Subcutaneous abdominal adipose tissue (tissue), 5 donors: ENCODE data around the gene NPIPA1.
"Not testable (repeated sequence)": the region's sequence is repeated elsewhere in the genome, so short reads cannot be mapped to it uniquely, and the experiment has no call there.

Source experiments
- H3K27ac ChIP-seq: one replicate; pipeline ENCODE4 v1.7.0; 2013; ENCODE audit warnings: low read depth, mild to moderate bottlenecking, inconsistent platforms, low read length, moderate library complexity
- H3K27me3 ChIP-seq, 5 donors: one replicate each; pipeline ENCODE4 v1.7.0; 2013; ENCODE audit warnings: low read length in 5 of 5, inconsistent platforms in 1 of 5; ENCODE audit not compliant: control insufficient read depth in 5 of 5, insufficient read depth in 4 of 5
- H3K36me3 ChIP-seq, 5 donors: one replicate each; pipeline ENCODE4 v1.7.0; 2013; ENCODE audit warnings: low read length in 5 of 5; ENCODE audit not compliant: control insufficient read depth in 5 of 5, insufficient read depth in 5 of 5
- H3K4me1 ChIP-seq, 5 donors: one replicate each; pipeline ENCODE4 v1.7.0; 2013; ENCODE audit warnings: low read length in 5 of 5, mild to moderate bottlenecking in 3 of 5, moderate library complexity in 1 of 5; ENCODE audit not compliant: control insufficient read depth in 5 of 5, insufficient read depth in 5 of 5
- H3K4me3 ChIP-seq, 5 donors: one replicate each; pipeline ENCODE4 v1.7.0; 2013; ENCODE audit warnings: low read length in 5 of 5, low read depth in 1 of 5
- H3K9ac ChIP-seq, 5 donors: one replicate each; pipeline ENCODE4 v1.7.0; 2013; ENCODE audit warnings: low read length in 5 of 5, mild to moderate bottlenecking in 4 of 5, moderate library complexity in 3 of 5
- H3K9me3 ChIP-seq, 5 donors: one replicate each; pipeline ENCODE4 v1.7.0; 2013; ENCODE audit warnings: low read length in 5 of 5; ENCODE audit not compliant: control insufficient read depth in 5 of 5
- donor health status: healthy.
- donor health status: healthy.
- donor health status: healthy.
- donor health status: healthy.
- donor health status: healthy.

NPIPA1 gene

DNA sequence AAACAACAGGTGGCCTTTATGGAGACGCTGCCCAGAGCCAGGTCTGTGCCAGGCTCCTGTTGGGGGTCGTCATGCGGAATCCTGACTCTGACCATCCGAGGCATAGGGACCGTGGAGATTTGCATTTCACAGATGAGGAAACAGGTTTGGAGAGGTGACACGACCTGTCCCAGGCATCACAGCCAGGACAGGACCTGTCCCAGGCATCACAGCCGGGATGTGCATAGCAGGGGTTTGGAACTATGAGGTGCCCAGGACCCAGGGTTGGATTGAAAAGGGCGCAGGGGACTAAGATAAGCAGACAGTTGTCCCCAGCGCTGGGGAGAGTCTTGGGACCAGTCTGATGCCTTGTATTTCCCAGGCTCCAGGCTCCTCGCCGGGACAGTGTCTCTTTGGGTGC is 24.7 kb upstream of the NPIPA1 start:
- not testable (repeated sequence) for H3K4me1 ChIP-seq, H3K36me3 ChIP-seq, H3K4me3 ChIP-seq, H3K27me3 ChIP-seq, H3K27ac ChIP-seq, H3K9ac ChIP-seq, H3K9me3 ChIP-seq

GRCh38 chr16:14918504-14918903 is 18.7 kb upstream of the NPIPA1 start:
- H3K9me3 ChIP-seq, H3K27ac ChIP-seq, H3K4me1 ChIP-seq, H3K9ac ChIP-seq, H3K36me3 ChIP-seq, H3K4me3 ChIP-seq, H3K27me3 ChIP-seq: not testable (repeated sequence)

GRCh38 chr16:14919837-14920600 is 17.2 kb upstream of the NPIPA1 start:
- H3K27ac ChIP-seq, H3K9me3 ChIP-seq, H3K4me3 ChIP-seq, H3K36me3 ChIP-seq, H3K27me3 ChIP-seq, H3K4me1 ChIP-seq, H3K9ac ChIP-seq: not testable (repeated sequence)

- H3K27ac ChIP-seq, H3K36me3 ChIP-seq, H3K9me3 ChIP-seq, H3K27me3 ChIP-seq, H3K4me3 ChIP-seq, H3K4me1 ChIP-seq, H3K9ac ChIP-seq: not testable (repeated sequence)
Observed at GRCh38 chr16:14922285-14922684, 15.0 kb upstream of the NPIPA1 start.

- not testable (repeated sequence) for H3K36me3 ChIP-seq, H3K9ac ChIP-seq, H3K4me3 ChIP-seq, H3K9me3 ChIP-seq, H3K27ac ChIP-seq, H3K27me3 ChIP-seq, H3K4me1 ChIP-seq
Observed at GRCh38 chr16:14922968-14923367, 14.3 kb upstream of the NPIPA1 start.

DNA sequence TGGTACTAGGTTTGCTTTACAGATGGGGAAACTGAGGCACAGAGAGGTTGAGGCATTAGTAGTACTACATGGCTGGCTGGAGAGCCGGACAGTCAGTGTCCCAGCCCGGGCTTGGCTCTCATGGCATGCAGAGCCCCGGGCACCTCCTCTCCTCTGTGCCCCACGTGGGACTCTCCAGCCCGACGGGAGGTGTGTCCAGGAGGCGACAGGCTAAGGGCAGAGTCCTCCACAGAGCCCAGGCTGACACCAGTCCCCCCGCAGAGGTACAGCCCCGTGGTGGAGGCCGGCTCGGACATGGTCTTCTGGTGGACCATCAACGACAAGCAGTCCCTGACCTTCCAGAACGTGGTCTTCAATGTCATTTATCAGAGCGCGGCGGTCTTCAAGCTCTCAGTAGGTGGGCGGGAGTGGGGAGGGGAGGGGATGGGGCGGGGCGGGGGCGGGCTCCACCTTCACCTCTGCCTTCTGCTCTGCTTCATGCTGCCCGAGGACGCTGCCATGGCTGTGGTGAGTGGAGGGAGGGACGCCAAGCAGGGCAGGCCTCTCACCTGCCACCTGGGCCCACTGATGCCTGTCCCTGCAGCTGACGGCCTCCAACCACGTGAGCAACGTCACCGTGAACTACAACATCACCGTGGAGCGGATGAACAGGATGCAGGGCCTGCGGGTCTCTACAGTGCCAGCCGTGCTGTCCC is 13.7 kb upstream of the NPIPA1 start:
- H3K27me3 ChIP-seq, H3K36me3 ChIP-seq, H3K4me3 ChIP-seq, H3K9ac ChIP-seq, H3K9me3 ChIP-seq, H3K4me1 ChIP-seq, H3K27ac ChIP-seq: not testable (repeated sequence)

DNA sequence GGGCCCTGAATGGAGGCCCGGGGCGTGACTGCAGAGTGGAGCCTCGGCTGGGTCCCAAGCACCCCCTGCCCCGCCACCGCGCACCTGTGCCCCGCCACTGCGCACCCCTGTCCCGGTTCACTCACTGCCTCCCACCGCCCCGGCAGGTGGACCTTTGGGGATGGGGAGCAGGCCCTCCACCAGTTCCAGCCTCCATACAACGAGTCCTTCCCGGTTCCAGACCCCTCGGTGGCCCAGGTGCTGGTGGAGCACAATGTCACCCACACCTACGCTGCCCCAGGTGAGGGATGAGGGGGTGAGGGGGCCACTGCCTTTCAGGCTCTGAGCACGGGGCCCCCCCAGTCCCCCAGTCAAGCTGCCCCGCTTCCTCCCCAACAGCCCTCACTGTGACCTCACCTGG is 12.9 kb upstream of the NPIPA1 start:
- H3K9me3 ChIP-seq, H3K4me3 ChIP-seq, H3K9ac ChIP-seq, H3K4me1 ChIP-seq, H3K27ac ChIP-seq, H3K27me3 ChIP-seq, H3K36me3 ChIP-seq: not testable (repeated sequence)

DNA sequence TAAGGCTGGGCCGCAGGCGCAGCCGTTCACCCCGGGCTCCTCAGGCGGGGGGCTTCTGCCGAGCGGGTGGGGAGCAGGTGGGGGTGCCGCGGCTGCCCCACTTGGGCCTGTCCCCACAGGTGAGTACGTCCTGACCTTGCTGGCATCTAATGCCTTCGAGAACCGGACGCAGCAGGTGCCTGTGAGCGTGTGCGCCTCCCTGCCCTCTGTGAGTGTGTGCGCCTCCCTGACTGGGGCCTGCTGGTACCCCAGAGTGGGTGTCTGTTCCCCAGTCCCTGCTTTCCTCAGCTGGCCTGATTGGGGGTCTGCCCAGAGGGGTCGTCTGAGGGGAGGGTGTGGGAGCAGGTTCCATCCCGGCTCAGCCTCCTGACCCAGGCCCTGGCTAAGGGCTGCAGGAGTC is 12.3 kb upstream of the NPIPA1 start:
- not testable (repeated sequence) for H3K9ac ChIP-seq, H3K27ac ChIP-seq, H3K4me1 ChIP-seq, H3K4me3 ChIP-seq, H3K36me3 ChIP-seq, H3K27me3 ChIP-seq, H3K9me3 ChIP-seq

GRCh38 chr16:14928064-14928714 is 9.1 kb upstream of the NPIPA1 start:
- H3K27me3 ChIP-seq, H3K4me3 ChIP-seq, H3K4me1 ChIP-seq, H3K27ac ChIP-seq, H3K9me3 ChIP-seq, H3K9ac ChIP-seq: not testable (repeated sequence)
- H3K36me3 ChIP-seq, result peaks cover 0 to 14% (median 3%) of the 10 kb centered on the region in 5 donors

DNA sequence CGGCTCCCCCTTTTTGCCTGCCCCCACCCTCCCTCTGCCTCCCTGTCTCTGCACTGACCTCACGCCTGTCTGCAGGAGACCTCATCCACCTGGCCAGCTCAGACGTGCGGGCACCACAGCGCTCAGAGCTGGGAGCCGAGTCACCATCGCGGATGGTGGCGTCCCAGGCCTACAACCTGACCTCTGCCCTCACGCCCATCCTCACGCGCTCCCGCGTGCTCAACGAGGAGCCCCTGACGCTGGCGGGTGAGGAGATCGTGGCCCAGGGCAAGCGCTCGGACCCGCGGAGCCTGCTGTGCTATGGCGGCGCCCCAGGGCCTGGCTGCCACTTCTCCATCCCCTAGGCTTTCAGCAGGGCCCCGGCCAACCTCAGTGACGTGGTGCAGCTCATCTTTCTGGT is 8.1 kb upstream of the NPIPA1 start:
- not testable (repeated sequence) for H3K27me3 ChIP-seq, H3K9me3 ChIP-seq, H3K4me3 ChIP-seq, H3K4me1 ChIP-seq, H3K27ac ChIP-seq, H3K9ac ChIP-seq
- peaks cover 0 to 14% (median 3%) of the 10 kb centered on the region in 5 donors for H3K36me3 ChIP-seq
